Hepatocyte (in vitro differentiated cells): ENCODE results near the gene TROAP.

Experiments used
- EZH2phosphoT487 ChIP-seq: fragments of 200-600 bp; sonication (generic); IDR thresholded peaks from one replicate; pipeline ENCODE4 v1.6.1; 2018; ENCODE audit warnings: antibody characterized with exemption, mild to moderate bottlenecking, low read depth, moderate library complexity; ENCODE audit not compliant: unreplicated experiment, severe bottlenecking
- TF ChIP-seq, protein P1 (sequence below): fragments of 200-600 bp; sonication (generic); IDR thresholded peaks from 2 replicates; pipeline ENCODE4 v1.5.1; 2016; ENCODE audit warnings: antibody characterized with exemption, mild to moderate bottlenecking; ENCODE audit not compliant: poor library complexity

DNA sequence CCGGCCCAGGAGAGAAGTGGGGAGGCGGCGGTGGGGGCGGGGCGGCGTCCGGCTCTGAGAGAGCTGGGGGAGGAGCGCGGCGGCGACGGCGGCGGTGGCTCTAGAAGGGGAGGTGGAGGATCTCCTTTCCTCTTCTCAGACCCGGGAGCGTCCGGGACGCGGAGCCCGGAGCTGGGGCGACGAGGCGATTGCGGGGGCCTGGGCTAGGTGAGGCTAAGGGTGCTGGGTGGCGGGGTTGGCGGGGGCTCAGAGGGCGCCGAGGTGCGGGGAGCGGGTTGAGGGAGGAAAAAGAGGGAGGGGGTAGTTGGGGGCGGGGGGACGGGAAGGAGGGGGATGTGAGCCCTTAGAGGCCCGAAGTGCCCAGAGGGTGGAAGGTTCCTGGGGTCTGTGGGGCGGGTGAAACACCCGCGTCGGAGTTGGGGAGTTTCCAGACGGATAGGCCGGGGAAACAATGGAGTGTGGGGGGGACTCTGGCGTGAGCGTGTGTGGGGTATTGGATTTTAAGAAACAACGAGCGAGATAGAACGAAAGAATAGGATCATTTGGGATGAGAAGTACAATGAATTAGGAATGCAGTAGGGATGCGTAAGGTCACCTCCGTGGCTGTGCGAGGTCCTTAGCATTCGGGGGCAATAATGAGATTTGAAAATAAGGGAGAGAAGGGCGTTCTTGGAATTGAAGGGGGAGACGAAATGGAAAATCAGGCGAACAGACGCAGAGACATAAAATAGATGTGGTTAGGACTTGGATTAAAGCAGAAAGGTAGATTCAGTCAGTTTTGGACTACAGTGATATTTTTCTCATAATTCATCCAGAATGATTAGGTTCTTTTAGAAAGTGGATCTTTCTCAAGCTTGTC is 44.6 kb downstream of the TROAP start, which contains the start of gene SPATS2:
- TF ChIP-seq, protein P1, sequence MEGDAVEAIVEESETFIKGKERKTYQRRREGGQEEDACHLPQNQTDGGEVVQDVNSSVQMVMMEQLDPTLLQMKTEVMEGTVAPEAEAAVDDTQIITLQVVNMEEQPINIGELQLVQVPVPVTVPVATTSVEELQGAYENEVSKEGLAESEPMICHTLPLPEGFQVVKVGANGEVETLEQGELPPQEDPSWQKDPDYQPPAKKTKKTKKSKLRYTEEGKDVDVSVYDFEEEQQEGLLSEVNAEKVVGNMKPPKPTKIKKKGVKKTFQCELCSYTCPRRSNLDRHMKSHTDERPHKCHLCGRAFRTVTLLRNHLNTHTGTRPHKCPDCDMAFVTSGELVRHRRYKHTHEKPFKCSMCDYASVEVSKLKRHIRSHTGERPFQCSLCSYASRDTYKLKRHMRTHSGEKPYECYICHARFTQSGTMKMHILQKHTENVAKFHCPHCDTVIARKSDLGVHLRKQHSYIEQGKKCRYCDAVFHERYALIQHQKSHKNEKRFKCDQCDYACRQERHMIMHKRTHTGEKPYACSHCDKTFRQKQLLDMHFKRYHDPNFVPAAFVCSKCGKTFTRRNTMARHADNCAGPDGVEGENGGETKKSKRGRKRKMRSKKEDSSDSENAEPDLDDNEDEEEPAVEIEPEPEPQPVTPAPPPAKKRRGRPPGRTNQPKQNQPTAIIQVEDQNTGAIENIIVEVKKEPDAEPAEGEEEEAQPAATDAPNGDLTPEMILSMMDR = no peak
- no peak for TF ChIP-seq EZH2phosphoT487
